Vagina (tissue), 2 donors: ENCODE results near the gene RPL7A. TPM values are rescaled to one million over a fixed set of nuclear protein-coding genes. Genes with fewer than 3 reads are reported as not detected.

Source experiments
- DNase-seq, 2 donors: peaks; one replicate each; pipeline ENCODE4 v3.0.0-alpha.2; 2017; ENCODE audit errors: extremely low spot score in 2 of 2
- H3K27ac ChIP-seq: fragments of 200-600 bp; sonication (generic); one replicate; pipeline ENCODE4 v1.5.1; 2019
- H3K27me3 ChIP-seq: fragments of 200-600 bp; sonication (generic); one replicate; pipeline ENCODE4 v1.5.1; 2019
- H3K36me3 ChIP-seq, 2 donors: fragments of 200-600 bp; sonication (generic); one replicate each; pipeline ENCODE4 v1.5.1; 2017 to 2019
- H3K4me1 ChIP-seq: fragments of 200-600 bp; sonication (generic); one replicate; pipeline ENCODE4 v1.5.1; 2019
- H3K4me3 ChIP-seq, 2 donors: fragments of 200-600 bp; sonication (generic); 1 replicate in 1 of 2; 2 replicates in 1 of 2; pipeline ENCODE4 v1.5.1; 2016 to 2019
- H3K9me3 ChIP-seq: fragments of 200-600 bp; sonication (generic); one replicate; pipeline ENCODE4 v1.5.1; 2019
- CTCF ChIP-seq, 3 experiments: fragments of 450-650 bp in 2 of 3; fragments of 200-600 bp in 1 of 3; sonication (generic) in 1 of 3; IDR thresholded peaks; one replicate each; pipeline ENCODE4 v1.5.1; 2017 to 2019; ENCODE audit warnings: antibody characterized with exemption in 3 of 3, mild to moderate bottlenecking in 2 of 3, moderate library complexity in 2 of 3
- POLR2A ChIP-seq, 2 donors: fragments of 450-650 bp; IDR thresholded peaks; one replicate each; pipeline ENCODE4 v1.6.1; 2017; ENCODE audit warnings: antibody characterized with exemption in 2 of 2, mild to moderate bottlenecking in 2 of 2, moderate library complexity in 2 of 2
- POLR2AphosphoS5 ChIP-seq, 2 donors: sonication (generic); formaldehyde crosslinking; IDR thresholded peaks; one replicate each; pipeline ENCODE4 v1.9.0; 2017; ENCODE audit warnings: antibody characterized with exemption in 2 of 2, mild to moderate bottlenecking in 2 of 2, low read depth in 1 of 2; ENCODE audit not compliant: insufficient read depth in 1 of 2
- intact Hi-C: fragments of 100-400 bp; cut with DNase I; formaldehyde crosslinking; loops from one replicate; pipeline ENCODE4 v1.15.1; 2023
- total RNA-seq: library from RNA; depleted of rRNA; stranded (reverse); fragments of >200 nt; gene quantifications from one replicate; pipeline ENCODE4 v1.2.3, GENCODE V29; 2016

Gene RPL7A
- total RNA-seq, 1 donor from 2014 or later, result 1,889 TPM

GRCh38 chr9:133382507-133383141 is 34.6 kb downstream of the RPL7A start:
- Histone ChIP-seq H3K4me1 (no peaks in the 10 kb centered on the region), H3K4me3 (no peak overlapping the region), H3K27ac (no peak overlapping the region), H3K27me3 (no peaks in the 10 kb centered on the region), H3K36me3 (no peaks in the 10 kb centered on the region), H3K9me3 (no peaks in the 10 kb centered on the region)
- TF ChIP-seq POLR2A (IDR thresholded peaks at IDR 0.05) (no peak), CTCF (IDR thresholded peaks at IDR 0.05) (no peak), POLR2AphosphoS5 (IDR thresholded peaks at IDR 0.05; ENCODE audit: insufficient read depth in 1 of 2, low read depth in 1 of 2) (no peak)
- intact Hi-C loops, result no loop called here
- DNase-seq, result no peak

- H3K9me3 ChIP-seq, result no peaks in the 10 kb centered on the region
- no peaks in the 10 kb centered on the region for H3K36me3 ChIP-seq
- DNase-seq, result no peak
- no peak overlapping the region for H3K27ac ChIP-seq
- TF ChIP-seq POLR2A (IDR thresholded peaks at IDR 0.05) (no peak), CTCF (IDR thresholded peaks at IDR 0.05) (no peak), POLR2AphosphoS5 (IDR thresholded peaks at IDR 0.05; ENCODE audit: insufficient read depth in 1 of 2, low read depth in 1 of 2) (no peak)
- H3K4me1 ChIP-seq, result no peaks in the 10 kb centered on the region
- no peaks in the 10 kb centered on the region for H3K27me3 ChIP-seq
- intact Hi-C loops, result no loop called here
- no peak overlapping the region for H3K4me3 ChIP-seq
Observed at GRCh38 chr9:133383438-133383837, 35.4 kb downstream of the RPL7A start.

- no peaks in the 10 kb centered on the region for H3K36me3 ChIP-seq
- H3K4me3 ChIP-seq, result no peak overlapping the region
- DNase-seq, result no peak
- intact Hi-C loops, result no loop called here
- no peaks in the 10 kb centered on the region for H3K4me1 ChIP-seq
- no peaks in the 10 kb centered on the region for H3K27me3 ChIP-seq
- H3K9me3 ChIP-seq, result no peaks in the 10 kb centered on the region
- H3K27ac ChIP-seq, result no peak overlapping the region
- TF ChIP-seq CTCF (IDR thresholded peaks at IDR 0.05) (no peak), POLR2A (IDR thresholded peaks at IDR 0.05) (no peak), POLR2AphosphoS5 (IDR thresholded peaks at IDR 0.05; ENCODE audit: insufficient read depth in 1 of 2, low read depth in 1 of 2) (no peak)
Observed at GRCh38 chr9:133384736-133385321, 36.8 kb downstream of the RPL7A start.

GRCh38 chr9:133385452-133385851 is 37.4 kb downstream of the RPL7A start:
- no peak overlapping the region for H3K27ac ChIP-seq
- H3K4me3 ChIP-seq, result no peak overlapping the region
- no peaks in the 10 kb centered on the region for H3K4me1 ChIP-seq
- H3K9me3 ChIP-seq, result no peaks in the 10 kb centered on the region
- no peaks in the 10 kb centered on the region for H3K36me3 ChIP-seq
- DNase-seq, result no peak
- no peaks in the 10 kb centered on the region for H3K27me3 ChIP-seq
- intact Hi-C loops, result no loop called here
- TF ChIP-seq POLR2A (IDR thresholded peaks at IDR 0.05) (no peak), CTCF (IDR thresholded peaks at IDR 0.05) (no peak), POLR2AphosphoS5 (IDR thresholded peaks at IDR 0.05; ENCODE audit: insufficient read depth in 1 of 2, low read depth in 1 of 2) (no peak)

GRCh38 chr9:133386338-133386737 is 38.3 kb downstream of the RPL7A start:
- intact Hi-C loops, result no loop called here
- Histone ChIP-seq H3K4me3 (no peak overlapping the region), H3K27me3 (no peaks in the 10 kb centered on the region), H3K9me3 (no peaks in the 10 kb centered on the region), H3K27ac (no peak overlapping the region), H3K4me1 (no peaks in the 10 kb centered on the region), H3K36me3 (no peaks in the 10 kb centered on the region)
- no peak for DNase-seq
- TF ChIP-seq CTCF (IDR thresholded peaks at IDR 0.05) (no peak), POLR2A (IDR thresholded peaks at IDR 0.05) (no peak), POLR2AphosphoS5 (IDR thresholded peaks at IDR 0.05; ENCODE audit: insufficient read depth in 1 of 2, low read depth in 1 of 2) (no peak)
